G401.6 (cell line): ENCODE results near the gene SHFL.

ENCODE experiments used
- FAIRE-seq: peaks from 2 replicates; lab custom pipeline; 2012; peaks lifted over from hg19 to GRCh38; lab: Jason Lieb, UNC

SHFL gene

GRCh38 chr19:10087296-10088061 is 1.4 kb downstream of the SHFL start:
- no peak for FAIRE-seq

GRCh38 chr19:10088949-10089554 is 2.9 kb downstream of the SHFL start:
- no peak for FAIRE-seq

- FAIRE-seq, result no peak
These were observed 3.8 kb downstream of the SHFL start for GRCh38 chr19:10089801-10090375.

- no peak for FAIRE-seq
These were observed 5.2 kb downstream of the SHFL start for GRCh38 chr19:10091370-10091687.

GRCh38 chr19:10091895-10092641 is 6.0 kb downstream of the SHFL start:
- FAIRE-seq, result no peak

- FAIRE-seq, result no peak
These were observed 6.7 kb downstream of the SHFL start for GRCh38 chr19:10092648-10093294.

GRCh38 chr19:10093295-10094186 is 7.4 kb downstream of the SHFL start:
- FAIRE-seq, result no peak

GRCh38 chr19:10095622-10095947 is 9.5 kb downstream of the SHFL start:
- no peak for FAIRE-seq

GRCh38 chr19:10095948-10096614 is 10.0 kb downstream of the SHFL start:
- no peak for FAIRE-seq

- no peak for FAIRE-seq
These were observed 10.5 kb downstream of the SHFL start for GRCh38 chr19:10096615-10096963.

GRCh38 chr19:10100163-10100785 is 14.2 kb downstream of the SHFL start:
- FAIRE-seq, result no peak

- no peak for FAIRE-seq
These were observed 16.7 kb downstream of the SHFL start for GRCh38 chr19:10102787-10103236.

GRCh38 chr19:10104130-10104513 is 18.0 kb downstream of the SHFL start:
- FAIRE-seq, result no peak

- no peak for FAIRE-seq
These were observed 18.8 kb downstream of the SHFL start for GRCh38 chr19:10104665-10105508.

- FAIRE-seq, result no peak
These were observed 19.5 kb downstream of the SHFL start for GRCh38 chr19:10105509-10106099.

- FAIRE-seq, result peak; percentile 97
These were observed 20.2 kb downstream of the SHFL start, which contains the start of gene PPAN for GRCh38 chr19:10106100-10106936. TSS of gene PPAN (plus strand) at chr19:10106362. CDS start at chr19:10106395, 33 bp downstream.

GRCh38 chr19:10107254-10107653 is 21.1 kb downstream of the SHFL start:
- FAIRE-seq, result no peak

GRCh38 chr19:10107817-10108367 is 21.8 kb downstream of the SHFL start:
- FAIRE-seq, result no peak
